ENCODE data around the gene GAL3ST2.
"Not testable (repeated sequence)": the region's sequence is repeated elsewhere in the genome, so short reads cannot be mapped to it uniquely, and the experiment has no call there.

Gene GAL3ST2

DNA sequence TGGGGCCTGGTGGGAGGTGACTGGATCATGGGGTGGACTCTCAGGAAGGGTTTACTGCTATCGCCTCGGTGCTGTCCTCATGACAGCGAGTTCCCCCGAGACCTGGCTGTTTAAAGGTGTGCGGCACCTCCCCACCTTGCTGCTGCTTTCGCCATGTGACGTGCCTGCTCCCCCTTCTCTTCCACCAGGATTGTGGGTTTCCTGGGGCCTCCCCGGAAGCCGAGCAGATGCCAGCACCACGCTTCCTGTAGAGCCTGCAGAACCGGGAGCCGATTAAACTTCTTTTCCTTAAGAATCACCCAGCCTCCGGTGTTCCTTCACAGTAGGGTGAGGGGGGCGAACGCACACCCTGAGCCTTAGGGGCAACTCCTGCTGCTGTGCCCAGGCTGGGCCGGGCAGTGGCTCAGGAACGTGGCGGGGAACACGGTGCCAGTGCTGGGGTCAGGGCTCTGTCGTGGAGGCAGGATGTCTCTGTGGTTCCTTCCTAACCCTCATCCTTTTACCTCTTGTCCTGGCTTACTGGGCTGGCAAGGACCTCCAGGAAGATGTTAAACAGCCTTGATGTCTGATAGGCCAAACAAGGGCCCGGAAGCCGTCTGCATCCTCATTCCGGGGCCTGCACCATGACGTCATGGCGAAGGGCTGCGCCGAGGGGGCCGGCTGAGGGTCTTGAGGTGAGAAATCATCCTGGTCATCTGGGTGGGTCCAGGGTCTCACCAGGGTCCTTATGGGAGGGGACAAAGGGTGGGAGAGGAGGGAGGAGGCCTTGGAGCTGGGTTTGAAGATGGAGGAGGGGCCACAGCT lies 45.0 kb downstream of the GAL3ST2 start:
- DNase-seq, result no peak

DNA sequence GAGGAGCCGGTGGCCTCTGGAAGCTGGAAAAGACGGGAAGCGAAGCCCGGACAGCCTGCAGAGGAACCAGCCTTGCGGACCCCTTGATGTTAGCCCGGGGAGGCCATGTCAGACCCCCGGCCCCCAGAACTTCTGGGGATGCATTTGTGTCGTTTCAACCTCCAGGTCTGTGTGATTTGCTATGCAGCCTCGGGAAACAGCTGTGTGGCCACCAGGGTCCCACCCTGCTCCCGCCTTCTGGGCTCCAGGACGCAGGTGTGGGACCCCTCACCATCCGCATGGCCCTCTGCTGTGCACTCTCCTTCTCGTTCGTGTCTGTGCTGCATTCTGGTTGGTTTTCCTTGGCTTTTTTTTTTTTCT lies 45.6 kb downstream of the GAL3ST2 start:
- DNase-seq, result no peak

DNA sequence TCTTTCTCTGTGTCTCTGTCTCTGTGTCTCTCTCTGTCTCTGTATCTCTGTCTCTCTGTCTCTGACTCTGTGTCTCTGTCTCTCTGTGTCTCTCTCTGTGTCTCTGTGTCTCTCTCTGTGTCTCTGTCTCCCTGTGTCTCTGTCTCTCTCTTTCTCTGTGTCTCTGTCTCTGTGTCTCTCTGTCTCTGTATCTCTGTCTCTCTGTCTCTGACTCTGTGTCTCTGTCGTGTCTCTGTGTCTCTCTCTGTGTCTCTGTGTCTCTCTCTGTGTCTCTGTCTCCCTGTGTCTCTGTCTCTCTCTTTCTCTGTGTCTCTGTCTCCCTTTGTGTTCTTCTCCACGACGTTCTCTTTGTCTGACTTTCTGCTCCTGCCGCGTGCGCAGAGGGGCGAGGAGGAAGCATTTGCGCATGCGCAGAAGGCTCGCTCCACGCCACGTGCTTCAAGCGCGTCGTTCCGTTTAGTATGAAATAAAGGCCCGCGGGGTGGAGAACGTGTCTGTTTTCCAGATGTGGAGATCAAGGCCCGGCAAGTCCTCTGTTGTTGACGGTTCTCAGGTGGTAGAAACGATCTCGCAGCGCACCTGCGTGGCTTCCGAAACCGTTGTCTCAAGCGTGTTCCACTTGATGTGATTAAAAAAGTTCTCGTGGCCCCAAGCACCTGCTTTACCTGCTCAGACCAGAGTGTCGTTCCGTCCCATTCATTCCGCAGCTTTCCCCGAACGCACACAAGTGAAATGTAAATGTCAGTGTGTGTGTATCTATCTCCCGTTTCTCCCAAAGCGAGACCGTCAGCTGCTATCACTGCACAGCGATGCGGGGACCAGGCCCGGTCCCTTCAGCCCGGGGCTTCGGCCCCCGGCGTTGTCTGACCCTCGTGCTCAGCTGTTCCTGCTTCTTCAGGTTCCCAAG lies 47.2 kb downstream of the GAL3ST2 start:
- DNase-seq, result not testable (repeated sequence)

DNA sequence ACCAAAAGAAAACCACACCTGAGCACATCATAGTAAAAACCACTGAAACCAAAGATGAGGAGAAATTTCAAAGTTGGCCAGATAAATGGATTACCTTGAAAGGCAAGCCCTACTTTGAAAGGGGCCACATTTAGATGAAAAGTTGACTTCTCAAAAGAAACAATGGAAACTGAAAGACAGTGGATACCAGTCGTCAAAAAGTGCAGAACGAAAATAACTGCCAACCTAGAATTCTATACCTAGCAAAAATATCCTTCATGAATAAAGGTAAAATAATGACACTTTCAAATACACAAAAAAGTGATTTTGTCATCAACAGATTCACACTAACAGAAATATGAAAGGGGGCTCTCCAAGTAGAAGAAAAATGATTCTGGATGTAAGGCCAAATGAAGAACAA lies 50.8 kb downstream of the GAL3ST2 start:
- DNase-seq, result no peak

DNA sequence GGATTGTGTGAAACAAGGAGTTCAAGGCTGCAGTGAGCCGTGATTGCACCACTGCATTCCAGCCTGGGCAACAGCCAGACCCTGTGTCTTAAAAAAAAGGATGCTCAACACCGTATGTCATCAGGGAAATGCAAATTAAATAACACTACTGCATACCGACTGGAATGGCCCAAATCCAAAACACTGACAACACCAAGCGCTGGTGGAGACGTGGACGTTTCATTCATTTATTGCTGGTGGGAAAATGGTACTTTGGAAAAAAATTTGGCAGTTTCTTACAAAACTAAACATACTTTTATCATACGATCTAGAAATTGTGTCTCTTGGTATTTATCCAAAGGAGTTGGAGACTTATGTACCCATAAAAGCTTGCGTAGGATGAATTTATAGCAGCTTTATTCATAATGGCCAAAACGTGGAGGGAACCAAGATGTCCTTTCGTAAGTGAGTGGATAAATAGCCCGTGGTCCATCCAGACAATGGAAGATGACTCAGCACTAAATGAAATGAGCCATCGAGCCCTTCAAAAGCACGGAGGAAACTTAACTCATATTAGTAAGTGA lies 56.6 kb downstream of the GAL3ST2 start:
- DNase-seq, result no peak

DNA sequence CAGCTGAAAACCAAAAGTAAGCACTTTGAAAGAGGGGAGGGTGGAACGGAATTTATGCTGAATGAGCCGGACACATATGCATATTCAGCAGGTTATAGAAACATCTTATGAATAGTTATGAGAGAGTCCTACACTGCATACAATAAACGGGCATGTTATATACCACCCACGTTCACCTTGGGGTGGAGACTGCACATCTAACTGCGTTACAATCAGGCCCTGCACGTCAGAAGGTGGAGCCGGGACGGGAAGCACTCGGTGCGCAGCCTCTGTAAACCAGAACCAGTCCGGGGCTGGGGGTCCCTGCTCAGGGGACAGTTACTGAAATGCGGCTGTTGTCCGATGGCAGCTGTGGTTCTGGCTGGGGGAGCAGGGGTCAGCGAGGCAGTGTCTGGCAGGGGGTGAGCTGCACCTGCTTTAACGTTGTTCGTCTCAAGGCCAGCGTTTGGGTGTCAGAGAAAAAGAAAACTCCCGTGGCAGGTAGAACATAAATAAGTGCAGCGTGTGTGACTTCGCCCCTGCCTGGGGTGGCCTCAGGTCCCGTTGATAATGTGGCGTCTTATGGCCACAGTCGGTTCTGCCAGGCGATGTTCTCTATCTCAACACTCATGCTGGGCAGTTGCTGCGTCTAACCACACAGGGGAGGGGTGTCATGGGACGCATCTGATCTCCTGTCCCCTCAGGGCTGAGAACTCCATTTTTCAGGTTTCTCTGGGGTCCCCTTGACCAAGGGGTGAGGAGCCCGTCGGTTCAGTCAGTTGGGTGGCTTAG lies 57.3 kb downstream of the GAL3ST2 start:
- not testable (repeated sequence) for DNase-seq

DNA sequence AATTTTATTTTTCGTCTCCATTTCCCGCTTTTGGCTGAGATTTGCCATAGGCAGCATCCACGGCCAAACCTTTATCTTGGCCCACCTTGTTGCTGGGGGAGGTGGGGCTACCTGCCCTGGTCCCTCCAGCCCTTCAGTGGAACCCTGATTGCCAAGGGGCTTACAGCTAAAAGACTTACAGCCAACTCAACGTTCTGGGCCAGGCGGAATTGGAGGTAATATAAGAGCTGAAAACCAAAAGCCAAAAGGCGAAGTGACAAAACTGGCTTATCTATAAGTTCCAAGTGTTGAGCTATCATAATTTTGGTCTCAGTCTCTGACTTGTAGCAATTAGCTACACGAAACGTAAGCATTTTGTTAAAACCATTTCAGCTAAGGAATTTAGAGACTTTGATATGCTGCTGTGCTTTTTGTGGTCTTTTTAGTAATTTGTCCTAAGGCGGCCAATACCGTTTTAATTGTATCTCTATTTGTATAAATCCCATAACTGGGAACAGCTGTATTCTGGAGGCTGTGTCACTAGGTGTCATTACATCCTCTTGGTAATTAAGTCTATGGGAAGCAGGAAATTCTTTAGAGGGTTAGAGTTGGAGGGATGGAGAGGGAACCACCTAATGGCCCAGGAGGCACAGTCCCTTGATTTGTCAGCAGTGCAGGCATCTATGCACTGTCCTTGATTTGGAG lies 58.0 kb downstream of the GAL3ST2 start:
- no peak for DNase-seq

DNA sequence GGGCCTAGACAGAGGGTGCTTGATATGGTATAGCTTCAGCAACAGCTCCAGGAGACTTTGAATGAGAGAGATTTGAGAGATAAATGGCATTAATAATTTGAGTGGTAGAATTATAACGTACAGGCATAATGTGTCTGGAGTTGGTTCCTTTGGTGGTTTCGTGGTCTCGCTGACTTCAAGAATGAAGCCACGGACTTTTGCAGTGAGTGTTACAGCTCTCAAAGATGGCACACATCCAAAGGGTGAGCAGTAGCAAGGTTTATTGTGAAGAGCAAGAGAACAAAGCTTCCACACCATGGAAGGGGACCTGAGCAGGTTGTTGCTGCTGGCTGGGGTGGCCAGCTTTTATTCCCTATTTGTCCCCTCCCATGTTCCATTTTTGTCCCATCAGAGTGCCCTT lies 59.0 kb downstream of the GAL3ST2 start:
- no peak for DNase-seq

DNA sequence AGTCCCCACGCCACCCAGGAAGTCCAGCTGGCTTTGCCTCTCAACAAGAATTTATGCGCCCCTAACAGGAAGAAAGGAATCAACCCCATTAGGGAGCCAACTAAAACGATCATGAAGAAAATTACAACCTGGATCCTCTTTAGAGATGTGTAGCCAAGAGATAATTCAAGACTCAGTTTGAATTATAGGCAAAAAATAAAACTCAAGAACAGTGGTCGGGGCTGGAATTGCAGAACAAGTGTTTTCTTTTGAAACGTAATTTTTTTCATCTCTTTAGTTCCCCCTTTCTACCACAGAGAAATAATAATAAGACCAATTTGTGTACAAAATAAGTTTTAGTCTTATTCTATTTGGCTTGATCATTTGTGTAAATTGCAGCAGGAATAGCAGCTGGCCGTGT lies 59.7 kb downstream of the GAL3ST2 start:
- no peak for DNase-seq

DNA sequence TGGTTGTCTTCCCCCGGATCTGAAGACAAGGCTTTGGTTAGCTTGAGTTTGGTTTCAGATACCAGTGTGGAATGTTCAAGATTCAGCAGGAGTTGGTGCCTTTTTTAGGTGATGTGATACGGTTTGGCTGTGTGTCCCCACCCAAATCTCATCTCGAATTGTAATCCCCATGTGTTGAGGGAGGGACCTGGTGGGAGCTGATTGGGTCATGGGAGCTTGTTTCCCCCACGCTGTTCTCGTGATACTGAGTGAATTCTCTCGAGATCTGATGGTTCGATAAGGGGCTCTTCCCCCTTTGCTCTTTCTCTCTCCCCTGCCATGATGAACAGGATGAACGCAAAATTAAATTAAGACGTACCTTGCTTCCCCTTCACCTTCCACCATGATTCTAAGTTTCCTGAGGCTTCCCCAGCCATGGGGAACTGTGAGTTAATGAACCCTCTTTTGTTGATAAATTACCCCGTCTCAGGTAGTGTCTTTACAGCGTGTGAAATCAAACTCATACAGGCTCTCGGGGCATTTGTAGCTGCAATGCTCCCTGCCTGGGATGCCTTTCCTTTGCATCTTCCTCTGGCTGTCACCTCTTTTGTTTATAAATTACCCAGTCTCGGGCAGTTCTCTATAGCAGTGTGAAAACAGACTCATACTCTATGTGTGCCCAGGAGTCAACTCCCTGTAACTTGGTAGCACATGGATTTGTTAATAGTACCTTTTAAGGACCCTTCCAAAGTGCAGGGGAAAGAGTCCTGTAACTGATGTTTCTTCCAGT lies 60.8 kb downstream of the GAL3ST2 start:
- DNase-seq, result no peak

DNA sequence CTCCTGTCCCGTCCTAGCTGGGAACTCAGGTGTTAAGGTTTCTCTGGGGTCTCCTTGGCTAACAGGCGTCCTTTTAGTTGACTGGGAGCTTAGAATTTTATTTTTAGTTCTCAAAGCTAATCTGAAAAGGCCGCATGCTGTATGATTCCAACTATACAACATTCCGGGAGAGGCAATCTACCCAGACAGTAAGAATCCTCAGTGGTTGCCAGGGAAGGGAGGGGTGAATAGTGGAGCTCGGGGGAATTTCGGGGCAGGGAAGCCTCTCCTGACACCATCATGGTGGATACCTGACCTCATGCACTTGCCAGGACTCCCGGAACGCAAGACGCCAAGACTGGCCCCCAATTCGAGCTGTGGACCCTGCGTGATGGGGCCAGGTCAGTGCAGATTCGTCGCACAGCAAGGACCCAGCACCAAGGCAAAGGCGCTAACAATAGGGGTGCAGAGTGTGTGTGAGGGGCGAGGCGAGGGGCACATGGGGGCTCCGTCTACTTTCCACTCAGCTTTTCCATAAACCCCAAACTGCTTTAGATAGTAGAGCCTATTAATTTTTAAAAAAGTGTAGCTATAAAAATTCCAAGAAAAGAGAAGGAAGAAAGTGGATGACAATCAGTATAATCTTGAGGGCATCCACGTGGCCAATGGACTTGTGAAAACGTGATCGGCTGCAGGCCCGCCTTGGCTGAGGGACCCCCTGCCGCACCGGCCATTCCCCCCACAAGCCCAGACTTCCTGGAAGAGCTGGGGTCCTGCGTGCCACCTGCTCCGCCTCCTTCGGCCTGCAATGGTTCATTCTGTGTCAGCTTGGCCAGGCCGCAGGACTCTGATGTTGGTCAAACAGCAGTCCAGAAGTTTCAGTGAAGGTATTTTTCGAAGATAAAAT lies 64.8 kb downstream of the GAL3ST2 start:
- no peak for DNase-seq

DNA sequence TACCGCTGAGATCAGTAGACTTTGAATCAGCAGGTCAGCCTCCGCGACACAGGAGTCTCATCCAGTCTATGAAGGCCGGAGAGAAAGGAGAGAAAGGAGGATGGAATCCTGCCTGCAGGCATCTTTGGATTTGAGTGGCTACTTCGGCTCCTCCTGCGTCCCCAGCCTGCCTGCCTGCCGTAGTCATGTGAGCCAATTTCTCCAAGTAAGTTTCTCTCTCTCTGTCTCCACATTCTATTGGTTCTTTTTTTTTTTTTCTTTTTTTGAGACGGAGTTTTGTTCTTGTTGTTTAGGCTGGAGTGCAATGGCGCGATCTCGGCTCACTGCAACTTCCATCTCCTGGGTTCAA lies 65.4 kb downstream of the GAL3ST2 start:
- no peak for DNase-seq

DNA sequence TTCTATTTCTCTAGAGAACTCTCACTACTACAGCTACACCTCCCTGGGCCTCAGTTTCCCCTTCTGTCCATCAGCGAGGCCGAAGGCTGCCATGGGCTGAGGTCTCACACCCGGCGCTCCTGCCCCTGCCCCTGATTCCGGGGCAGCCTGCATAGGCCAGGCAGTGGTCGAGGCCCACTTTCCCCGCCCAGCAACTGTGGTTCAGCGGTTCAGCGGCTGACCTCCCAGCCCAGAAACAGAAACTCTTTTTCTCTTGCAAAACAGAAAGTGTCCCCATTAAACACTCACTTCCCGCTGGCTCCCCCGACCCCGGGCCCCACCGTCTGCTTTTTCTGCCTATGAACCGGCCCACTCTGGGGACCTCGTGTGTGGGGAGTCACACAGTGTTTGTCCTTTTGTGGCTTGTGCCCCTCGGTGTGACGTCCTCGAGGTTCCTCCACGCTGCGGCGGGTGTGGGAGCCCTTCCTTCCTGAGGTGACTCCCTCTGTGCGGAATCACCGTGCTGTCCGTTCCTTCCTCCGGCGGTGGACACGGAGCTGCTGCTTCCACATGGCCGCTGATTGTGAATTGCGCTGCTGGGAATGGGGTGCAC lies 66.1 kb downstream of the GAL3ST2 start:
- DNase-seq, result no peak

DNA sequence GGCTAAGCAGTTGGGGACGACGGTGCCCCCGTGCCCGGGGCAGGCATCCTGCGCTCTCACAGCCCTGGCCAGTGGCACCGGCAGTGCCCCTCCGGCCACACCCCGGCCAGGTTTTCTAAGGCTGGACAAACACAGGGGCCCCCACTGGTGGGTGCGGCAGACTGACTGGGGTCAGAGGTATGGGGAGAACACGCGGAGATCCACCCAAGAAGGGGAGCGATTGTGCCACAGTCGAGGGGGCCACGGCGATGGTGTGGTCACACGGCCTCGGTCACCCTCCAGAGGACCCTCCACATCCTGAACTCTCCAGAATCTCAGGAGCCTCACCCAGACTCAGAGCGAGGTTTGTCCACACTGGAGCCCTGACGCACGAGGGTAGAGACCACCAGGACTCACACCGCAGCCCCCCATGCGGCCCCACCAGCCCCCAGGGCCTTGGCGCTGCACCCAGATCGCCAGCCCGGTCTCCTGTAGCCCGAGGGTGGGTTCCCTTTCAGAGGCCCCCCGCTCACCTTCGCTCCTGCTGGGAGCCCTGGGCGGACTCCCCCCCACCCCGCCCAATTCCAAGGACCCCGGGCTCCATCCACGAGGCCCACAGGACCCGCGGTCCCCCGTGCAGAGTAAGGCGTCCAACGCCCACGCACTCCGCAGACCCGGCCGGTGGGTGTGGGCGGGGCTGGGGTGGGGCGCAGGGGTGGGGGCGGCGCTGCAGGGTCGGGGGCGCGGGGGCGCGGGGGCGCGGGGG lies 66.9 kb downstream of the GAL3ST2 start:
- DNase-seq, result no peak

DNA sequence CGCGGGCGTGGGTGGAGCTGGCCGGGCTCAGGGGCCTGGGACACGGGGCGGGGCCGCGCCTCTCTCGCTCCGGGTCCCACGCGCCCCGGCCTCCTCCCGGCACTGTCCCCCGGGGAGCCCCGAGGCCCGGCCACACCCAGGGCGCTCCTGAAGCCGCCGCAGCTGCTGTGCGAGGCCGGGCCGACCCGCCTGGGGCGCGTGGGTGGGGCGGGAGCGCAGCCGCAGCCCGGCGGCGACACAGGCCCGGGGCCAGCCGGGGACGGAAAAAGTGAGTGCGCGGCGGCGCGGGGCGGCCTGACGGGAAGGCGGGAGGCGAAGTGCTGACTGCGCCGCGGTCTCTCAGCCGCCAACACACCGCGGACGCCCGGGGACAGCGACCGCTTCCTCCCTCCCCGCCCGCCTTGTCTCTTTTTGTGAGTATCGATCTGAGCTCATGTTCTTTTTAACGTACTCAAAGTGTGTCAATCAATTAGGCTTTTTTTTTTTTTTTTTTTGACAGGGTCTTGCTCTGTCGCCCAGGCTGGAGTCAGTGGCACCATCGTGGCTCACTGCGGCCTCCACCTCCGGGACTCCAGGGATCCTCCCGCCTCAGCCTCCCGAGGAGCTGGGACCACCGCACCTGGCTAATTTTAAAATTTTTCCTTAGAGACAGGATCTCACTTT lies 67.6 kb downstream of the GAL3ST2 start:
- DNase-seq, result no peak

DNA sequence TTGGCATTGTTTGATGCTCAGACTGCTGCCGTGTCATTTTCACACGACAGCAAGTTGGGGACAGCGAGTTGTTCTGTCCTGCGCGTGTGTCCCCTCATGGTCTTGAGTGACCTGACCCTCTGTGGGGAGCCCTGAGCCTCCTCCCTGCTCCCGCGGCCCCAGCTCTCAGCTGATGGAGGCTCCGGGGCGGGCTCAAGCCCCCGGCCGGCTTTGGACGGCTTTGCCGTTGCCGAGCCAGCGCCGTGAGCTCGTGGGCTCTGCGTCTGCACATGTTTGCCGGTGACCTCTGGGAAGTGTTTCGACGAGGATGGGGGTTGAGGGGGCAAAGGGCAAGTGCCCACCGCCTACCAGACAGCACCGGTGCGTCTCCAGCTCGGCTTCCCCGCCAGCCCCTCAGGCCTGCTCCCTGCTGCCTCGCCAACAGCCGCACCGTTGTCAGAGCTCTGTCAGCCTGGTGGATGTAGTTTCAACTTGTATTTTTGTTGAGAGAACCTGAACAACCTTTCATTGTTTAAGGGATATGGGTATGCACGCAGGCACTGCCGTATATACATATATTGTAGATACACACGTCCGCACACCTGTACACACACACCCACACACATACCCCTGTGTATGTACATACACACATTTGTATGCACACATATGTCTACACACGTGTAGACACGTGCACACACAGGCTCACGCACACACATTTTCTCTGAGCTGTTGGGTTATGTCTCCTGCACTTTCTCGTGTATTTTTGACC lies 68.4 kb downstream of the GAL3ST2 start:
- DNase-seq, result no peak

DNA sequence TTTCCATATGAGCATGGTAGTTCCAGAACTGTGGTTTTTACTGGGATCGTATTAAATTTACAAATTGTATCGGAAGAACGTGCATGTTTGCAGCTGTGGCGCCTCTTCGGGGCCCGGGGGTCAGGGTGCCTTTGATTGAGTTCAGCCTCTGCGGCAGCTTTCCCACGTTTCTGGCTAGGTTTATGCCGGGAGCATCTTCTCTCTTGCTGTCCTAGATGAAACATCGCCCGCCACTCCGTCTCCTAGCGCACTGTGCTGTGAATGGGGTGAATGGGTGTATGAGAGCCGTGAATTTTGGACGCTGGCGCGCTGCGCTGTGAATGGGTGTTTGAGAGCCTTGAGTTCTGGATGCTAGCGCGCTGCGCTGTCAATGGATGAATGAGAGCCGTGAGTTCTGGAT lies 69.8 kb downstream of the GAL3ST2 start:
- no peak for DNase-seq
